NCI-H446 (cell line): ENCODE results near the gene CDK5RAP2.
"Not testable (repeated sequence)": the region's sequence is repeated elsewhere in the genome, so short reads cannot be mapped to it uniquely, and the experiment has no call there.

Experiments
- DNase-seq, 2 experiments: peaks; one replicate each; lab custom pipeline; 2025; lab: John Stamatoyannopoulos, UW

Gene CDK5RAP2

DNA sequence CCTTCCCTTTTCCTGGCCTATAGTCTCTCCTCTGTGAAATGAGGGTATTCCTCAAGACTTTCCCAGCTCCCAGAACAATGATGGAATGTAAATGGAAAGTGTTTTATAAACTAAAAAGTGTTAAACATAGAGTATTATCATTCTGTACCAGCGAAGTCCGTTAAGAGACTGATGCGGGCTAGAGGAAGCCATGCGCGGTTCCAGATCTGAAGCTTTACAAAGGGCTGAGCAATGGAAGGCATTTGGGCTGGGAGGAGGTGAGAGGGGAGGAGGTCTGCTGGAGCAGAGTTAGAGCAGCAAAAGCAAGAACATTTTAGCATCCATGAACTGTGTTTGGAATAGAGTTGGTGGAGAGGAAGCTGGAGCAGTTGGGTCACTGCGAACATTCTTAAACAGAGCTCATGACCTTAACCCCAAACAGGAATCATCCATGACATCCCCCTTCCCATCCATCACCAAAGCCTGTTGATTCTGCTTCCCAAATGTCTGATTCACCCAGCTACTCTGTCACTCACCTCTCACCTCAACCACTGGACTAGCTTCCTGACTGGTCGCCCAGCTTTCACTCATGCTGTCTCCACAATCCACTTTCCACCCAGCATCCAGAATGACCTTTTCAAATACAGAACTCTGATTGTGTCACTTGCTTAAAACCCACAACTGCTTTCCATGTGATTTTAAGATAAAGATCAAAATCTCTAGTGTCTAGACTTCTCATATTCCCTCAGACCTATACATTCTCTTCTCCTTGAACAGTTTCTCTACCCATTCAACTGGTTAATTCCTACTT lies 37.1 kb downstream of the CDK5RAP2 start:
- no peak for DNase-seq

DNA sequence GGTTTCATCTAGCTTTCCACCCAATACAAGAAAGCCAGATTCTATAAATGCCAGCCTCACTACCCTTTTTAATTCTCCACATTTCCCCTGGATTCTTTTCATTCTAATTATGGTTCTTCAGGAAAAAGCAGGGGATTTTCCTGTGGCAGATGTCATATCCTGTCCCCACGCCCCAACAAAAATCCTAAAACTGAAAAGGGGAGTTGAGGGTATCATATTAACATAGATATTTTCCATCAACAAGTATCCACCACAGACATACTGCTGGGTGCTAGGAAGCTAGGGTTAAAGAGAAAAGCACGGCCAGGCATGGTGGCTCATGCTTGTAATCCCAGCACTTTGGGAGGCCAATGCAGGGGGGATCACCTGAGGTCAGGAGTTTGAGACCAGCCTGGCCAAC lies 38.0 kb downstream of the CDK5RAP2 start:
- no peak for DNase-seq

DNA sequence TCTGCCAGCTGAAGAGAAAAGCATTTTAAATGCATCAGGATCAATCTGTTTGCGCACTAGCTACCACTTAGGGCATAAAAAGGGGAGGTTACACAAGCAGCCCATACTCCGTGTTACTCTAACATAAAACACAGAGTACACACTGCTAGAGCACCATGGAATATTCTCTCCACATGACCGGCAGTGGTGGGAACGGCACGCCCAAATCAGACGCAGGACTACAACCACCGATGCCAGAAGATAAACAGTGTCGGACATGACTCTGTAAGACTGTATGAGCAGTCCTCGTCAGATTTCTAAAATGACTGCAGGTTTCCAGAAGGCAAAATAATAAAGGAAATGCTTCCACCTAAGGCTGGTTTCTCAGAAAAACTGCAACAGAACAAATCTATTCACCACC lies 40.0 kb downstream of the CDK5RAP2 start:
- no peak for DNase-seq

- no peak for DNase-seq
Observed at GRCh38 chr9:120538339-120538738, 41.6 kb downstream of the CDK5RAP2 start.

DNA sequence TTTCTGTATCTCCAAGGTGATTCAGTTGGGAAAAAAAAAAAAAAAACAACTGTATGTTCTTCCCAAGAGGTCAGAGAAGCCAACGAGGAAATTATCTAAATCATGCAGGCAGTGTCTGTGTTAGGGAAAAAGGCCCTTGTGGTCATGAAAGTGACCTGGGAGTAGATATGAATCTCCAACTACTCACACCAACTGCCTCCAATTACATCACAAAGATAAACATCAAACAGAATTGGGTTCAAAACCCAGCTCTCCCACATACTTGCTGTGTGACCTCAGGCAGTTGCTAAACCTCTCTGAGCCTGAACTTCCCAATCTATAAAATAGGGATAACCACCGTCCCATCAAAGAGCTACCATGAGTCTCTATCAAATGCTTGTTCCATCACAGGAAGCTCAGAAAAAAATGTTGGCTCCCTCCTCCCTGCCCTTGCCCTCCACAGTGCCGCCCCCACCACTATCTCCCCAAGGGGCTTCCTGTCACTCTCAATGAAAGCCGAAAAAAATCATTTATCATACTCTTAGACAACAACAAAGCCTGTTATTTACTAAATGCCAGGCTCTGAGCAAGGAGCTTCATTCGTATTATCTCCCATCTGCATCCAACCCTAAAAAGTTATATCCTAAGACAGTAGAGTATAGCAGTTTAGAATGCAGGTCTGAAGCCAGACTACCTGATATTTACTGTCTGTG lies 42.9 kb downstream of the CDK5RAP2 start:
- no peak for DNase-seq

DNA sequence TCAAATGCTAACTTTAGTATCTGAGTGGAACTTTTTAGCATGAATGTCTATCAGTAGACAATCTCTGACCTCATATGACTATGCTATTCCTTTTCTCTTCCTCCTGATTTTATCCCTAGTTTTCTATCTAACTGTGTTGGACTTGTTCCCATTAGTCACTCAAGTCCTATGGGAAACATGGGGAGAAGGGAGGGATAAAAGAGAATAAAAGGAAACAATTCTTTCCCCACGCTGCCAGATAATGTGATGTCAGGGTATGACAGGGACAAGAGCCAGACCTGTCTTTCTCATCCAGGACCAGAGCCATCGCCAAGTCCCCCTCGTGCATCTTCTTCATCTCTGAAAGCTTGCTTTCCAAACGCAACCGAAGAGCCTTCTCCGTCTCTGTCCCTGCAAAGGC lies 43.9 kb downstream of the CDK5RAP2 start:
- DNase-seq = no peak

DNA sequence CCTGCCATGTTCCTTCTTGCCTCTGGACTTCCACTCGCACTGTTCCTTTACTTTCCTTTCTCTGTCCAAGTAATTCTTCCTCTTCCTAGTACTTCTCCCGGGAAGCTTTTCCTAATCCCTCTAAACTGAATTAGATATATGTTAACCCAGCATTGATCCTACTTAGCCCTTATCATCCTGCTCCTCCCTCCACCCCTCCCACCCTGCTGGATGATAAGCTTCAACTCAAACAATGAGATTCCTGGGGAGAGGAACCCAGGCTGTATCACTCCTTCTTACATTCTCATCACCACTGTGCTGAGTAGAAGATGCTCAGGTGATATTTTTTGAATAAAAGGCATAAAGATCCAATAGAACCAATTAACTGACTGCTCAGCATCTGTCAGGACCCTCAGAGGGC lies 45.7 kb downstream of the CDK5RAP2 start:
- no peak for DNase-seq

GRCh38 chr9:120532891-120533290 lies 47.1 kb downstream of the CDK5RAP2 start:
- DNase-seq = no peak

DNA sequence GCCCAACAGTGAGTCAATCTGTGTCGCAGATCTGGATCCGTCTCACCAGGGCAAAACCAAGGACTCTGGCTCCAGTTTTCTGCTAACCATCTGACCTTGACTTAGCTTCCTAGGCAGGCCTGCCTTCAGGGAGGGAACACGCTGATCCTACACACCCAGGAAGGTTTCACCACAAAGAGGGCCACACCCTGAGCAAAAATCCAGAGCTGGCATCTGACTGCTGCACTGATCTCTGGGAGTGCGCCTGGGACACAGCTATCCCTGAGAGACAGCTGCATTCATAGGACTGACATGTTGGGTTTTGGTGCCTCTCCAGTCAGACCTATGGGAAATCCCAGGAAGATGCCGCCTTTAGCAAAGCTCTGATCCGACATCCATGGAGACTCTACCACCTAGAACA lies 47.5 kb downstream of the CDK5RAP2 start:
- DNase-seq = no peak

DNA sequence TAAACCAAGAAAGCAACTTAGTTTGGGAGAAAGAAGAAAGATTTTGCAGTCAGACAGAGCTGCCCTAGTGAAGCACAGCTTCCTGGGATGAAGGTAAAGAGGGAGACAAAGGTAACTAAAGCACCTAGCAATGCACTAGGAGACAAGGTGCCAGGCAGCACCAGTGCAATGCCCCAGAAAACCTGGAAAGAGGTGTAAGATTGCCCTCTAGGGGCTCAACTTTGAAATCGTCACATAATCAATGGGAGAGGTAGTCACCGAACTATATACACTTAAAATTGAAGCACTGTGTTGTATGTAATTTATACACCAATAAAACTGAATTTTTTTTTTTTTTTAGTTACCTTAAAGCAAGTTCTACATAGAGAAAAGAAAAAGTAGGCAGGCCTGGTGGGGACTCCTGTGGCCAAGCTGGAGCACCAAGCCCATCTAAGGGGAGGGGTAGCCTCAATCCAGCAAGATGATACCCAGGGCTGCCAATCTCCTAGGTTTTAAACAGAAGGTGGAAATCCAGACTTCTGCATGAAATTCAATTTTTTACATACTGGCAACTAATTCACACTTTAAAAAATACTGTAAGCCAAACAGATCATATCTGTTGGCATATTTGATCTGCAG lies 48.2 kb downstream of the CDK5RAP2 start:
- peak in 1 of 2 experiments; percentile 23 for DNase-seq

DNA sequence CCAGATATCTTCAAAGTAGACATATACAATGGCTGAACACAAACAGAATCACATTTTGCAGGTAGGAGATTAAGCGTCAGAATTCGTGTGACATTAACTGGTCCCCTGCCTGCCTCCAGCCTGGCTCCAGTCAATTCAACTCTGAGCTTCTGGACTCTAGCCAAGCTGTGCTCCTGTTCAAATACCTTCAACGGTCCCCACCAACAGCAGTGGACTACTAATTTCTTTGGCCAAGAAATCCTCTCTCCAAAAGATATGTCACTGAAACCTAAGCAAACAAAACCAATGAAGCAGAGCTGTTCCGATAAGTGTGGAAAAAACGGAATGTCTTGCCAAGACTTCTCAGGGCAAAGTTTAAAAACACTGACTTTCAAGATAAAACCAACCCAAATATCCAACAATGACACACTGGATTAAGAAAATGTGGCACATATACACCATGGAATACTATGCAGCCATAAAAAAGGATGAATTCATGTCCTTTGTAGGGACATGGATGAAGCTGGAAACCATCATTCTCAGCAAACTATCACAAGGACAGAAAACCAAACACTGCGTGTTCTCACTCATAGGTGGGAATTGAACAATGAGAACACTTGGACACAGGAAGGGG lies 49.6 kb downstream of the CDK5RAP2 start:
- not testable (repeated sequence) for DNase-seq

DNA sequence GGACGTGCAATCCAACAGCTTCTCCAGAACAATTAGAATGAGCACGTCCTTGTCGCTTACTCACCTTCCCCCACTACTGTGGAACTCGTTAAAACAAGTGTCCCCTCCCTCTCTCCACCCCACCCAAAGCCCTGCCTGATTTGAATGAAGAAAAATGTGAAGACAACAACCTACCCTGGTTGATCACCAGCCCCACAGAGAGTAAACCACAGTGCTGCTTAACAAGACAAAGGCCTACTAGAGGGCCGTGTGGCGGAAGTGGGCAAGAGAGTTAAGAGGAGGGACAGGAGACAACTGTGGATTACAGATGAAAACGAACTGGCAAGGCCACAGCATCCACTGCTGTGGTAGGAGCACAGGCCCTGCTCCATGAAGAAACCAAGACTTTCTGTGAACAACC lies 51.1 kb downstream of the CDK5RAP2 start:
- no peak for DNase-seq

DNA sequence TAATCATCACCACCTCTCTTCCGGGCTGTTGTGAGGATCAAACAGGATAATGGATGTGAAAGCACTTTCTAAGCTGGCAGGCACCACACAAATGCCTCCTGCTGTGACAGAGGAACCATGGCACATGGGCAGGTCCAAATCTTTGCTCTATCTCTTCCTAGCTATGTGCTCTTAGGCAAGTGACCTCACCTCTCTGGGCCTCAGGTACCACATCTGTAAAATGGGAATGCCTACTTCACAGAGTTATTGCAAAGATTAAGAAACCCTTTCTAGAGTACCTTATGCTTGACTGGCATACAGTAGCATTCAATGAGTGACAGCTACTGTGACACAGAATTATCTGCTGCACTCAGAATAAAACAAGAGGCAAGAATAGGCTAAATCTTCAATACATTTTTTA lies 51.6 kb downstream of the CDK5RAP2 start:
- DNase-seq = no peak

- no peak for DNase-seq
Observed at GRCh38 chr9:120526534-120526933, 53.4 kb downstream of the CDK5RAP2 start.

GRCh38 chr9:120524863-120525262 lies 55.1 kb downstream of the CDK5RAP2 start:
- DNase-seq = no peak

GRCh38 chr9:120524038-120524437 lies 55.9 kb downstream of the CDK5RAP2 start:
- no peak for DNase-seq

DNA sequence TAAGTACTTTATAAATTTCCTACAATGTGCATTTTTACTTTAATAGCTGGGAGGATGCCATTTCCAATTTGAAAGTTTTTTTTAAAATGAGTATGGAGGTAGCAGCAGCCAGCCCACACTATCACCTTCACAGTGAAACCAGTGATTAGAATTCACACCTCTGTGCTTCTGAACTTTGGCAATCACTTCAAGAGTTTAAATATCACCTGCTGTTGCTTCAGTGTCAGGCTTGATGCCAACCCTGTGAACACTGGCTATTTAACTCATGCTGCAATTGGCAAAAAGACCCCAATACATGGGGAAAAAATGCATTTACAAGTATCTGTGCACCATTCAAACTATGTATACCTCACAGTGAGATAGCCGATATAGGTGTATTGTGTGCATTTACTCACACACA lies 57.4 kb downstream of the CDK5RAP2 start:
- DNase-seq = no peak

GRCh38 chr9:120522032-120522431 lies 57.9 kb downstream of the CDK5RAP2 start:
- no peak for DNase-seq

DNA sequence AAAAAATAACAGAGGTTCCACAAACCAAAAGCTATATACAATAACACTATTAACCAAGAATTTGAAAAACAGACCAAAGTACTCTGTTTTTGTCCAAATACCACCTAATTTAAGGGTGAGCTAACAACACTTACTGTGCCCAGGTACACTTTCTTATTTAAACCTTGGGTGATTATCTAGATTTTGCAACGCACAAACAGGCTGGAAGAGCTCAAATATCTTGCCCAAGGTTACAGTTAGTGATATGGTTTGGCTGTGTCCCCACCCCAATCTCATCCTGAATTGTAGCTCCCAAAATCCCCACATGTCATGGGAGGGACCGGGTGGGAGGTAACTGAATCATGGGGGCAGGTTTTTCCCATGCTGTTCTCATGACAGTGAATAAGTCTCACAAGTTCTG lies 58.9 kb downstream of the CDK5RAP2 start:
- DNase-seq = no peak

DNA sequence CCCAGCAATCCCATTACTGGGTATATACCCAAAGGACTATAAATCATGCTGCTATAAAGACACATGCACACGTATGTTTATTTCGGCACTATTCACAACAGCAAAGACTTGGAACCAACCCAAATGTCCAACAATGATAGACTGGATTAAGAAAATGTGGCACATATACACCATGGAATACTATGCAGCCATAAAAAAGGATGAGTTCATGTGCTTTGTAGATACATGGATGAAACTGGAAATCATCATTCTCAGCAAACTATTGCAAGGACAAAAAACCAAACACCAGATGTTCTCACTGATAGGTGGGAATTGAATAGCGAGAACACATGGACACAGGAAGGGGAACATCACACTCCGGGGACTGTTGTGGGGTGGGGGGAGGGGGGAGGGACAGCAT lies 64.0 kb downstream of the CDK5RAP2 start:
- DNase-seq = not testable (repeated sequence)

DNA sequence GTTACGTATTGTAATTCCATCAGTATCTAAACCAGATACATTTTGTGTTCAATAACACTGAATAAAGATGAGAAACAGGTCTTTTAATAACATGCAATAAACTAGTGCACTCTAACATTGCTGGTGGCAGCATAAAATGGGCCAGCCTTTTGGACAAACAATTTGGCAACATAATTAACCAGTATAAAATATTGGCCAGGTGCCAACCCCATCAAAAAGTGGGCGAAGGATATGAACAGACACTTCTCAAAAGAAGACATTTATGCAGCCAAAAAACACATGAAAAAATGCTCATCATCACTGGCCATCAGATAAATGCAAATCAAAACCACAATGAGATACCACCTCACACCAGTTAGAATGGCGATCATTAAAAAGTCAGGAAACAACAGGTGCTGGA lies 64.5 kb downstream of the CDK5RAP2 start:
- not testable (repeated sequence) for DNase-seq

DNA sequence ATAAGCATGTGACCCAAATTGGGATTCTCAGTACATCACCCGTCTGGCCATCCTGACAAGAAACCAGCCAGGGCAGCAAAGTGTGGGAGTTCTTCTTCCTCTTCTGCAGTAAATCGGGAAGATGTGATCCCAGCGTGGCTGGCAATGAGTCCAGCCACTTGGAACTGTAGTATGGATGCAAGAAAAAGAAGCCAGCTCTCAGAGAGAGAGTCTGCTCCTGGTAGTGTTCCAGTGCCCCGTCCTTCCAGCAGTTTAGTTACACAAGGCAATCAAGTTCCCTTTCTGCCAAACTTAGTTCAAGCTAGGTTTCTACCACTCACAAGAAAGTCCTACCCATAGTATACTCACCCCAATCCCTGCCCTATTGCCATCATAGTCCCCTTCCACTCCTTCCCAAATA lies 65.6 kb downstream of the CDK5RAP2 start:
- DNase-seq = no peak
